K562 (cell line): ENCODE results near the gene COL25A1. TPM values are rescaled to one million over a fixed set of nuclear protein-coding genes. Genes with fewer than 3 reads are reported as not detected.
A peak's percentile ranks its signal among the peaks of the same experiment; 100 is the strongest.
"Not testable (repeated sequence)": the region's sequence is repeated elsewhere in the genome, so short reads cannot be mapped to it uniquely, and the experiment has no call there.

Experiments used
- ATAC-seq: fragments of 200-7000 bp; cut with Tn5 transposase; 3 replicates; pipeline ENCODE4 v1.9.1; 2020; ENCODE audit warnings: moderate library complexity
- BruUV-seq: library from RNA; stranded (reverse); fragments of 400-500 nt; replicated peaks from 2 replicates; lab custom pipeline; 2021; lab: Mats Ljungman, UMichigan
- CTCF ChIA-PET: fragments of 300-600 bp; formaldehyde crosslinking; extraction: SDS; loops from one replicate; lab custom pipeline; 2021; ENCODE audit warnings: low intra/inter-chr PET ratio; lab: Yijun Ruan, JAX
- POLR2A ChIA-PET: fragments of 300-600, 350-650 bp; sonication (Branson Sonifier 250); formaldehyde crosslinking; extraction: SDS; loops from one replicate; lab custom pipeline; 2021; ENCODE audit warnings: antibody characterized with exemption, inconsistent platforms; lab: Yijun Ruan, JAX
- DNase-seq, 4 experiments: peaks; one replicate each; pipeline versions ENCODE4 v3.0.0 to v3.0.0-alpha.2; 2011 to 2018; ENCODE audit warnings: low spot score in 3 of 4, mixed read lengths in 3 of 4; ENCODE audit errors: extremely low read depth in 1 of 4
- FAIRE-seq: peaks from 2 replicates; lab custom pipeline; 2011; peaks lifted over from hg19 to GRCh38; lab: Jason Lieb, UNC
- H2AFZ ChIP-seq: 2 replicates; pipeline ENCODE4 v1.6.0; 2011; ENCODE audit warnings: low read depth, low read length, control low read depth, inconsistent platforms
- H3K27ac ChIP-seq: fragments of 200-600 bp; 3 replicates; pipeline ENCODE4 v1.8.0; 2011; ENCODE audit warnings: low read depth, mild to moderate bottlenecking, control low read depth, inconsistent platforms, low read length, moderate library complexity, mixed read lengths; ENCODE audit errors: extremely low read depth
- H3K27me3 ChIP-seq, 2 experiments: fragments of 300-600 bp in 1 of 2; 2 replicates in 1 of 2; 3 replicates in 1 of 2; pipeline versions ENCODE4 v1.6.0 to v1.8.0; 2011; ENCODE audit warnings: inconsistent platforms in 2 of 2, low read length in 2 of 2, mild to moderate bottlenecking in 1 of 2, mixed read lengths in 1 of 2, moderate library complexity in 1 of 2; ENCODE audit not compliant: control insufficient read depth in 2 of 2, insufficient read depth in 2 of 2
- H3K36me3 ChIP-seq: fragments of 300-600 bp; 3 replicates; pipeline ENCODE4 v1.8.0; 2011; ENCODE audit warnings: mild to moderate bottlenecking, low read length, inconsistent platforms; ENCODE audit not compliant: control insufficient read depth, insufficient read depth
- H3K4me1 ChIP-seq, 2 experiments: fragments of 200-600 bp in 1 of 2; replicated peaks in 1 of 2; 2 replicates in 1 of 2; 3 replicates in 1 of 2; pipeline versions ENCODE4 v1.5.1 to v1.8.0; 2011; ENCODE audit warnings: inconsistent platforms in 2 of 2, low read length in 2 of 2, mild to moderate bottlenecking in 1 of 2, mixed read lengths in 1 of 2, moderate library complexity in 1 of 2; ENCODE audit not compliant: control insufficient read depth in 2 of 2, insufficient read depth in 2 of 2
- H3K4me2 ChIP-seq: 2 replicates; pipeline ENCODE4 v1.6.1; 2011; ENCODE audit warnings: low read length, control low read depth, inconsistent platforms, mixed read lengths; ENCODE audit not compliant: insufficient read depth
- H3K4me3 ChIP-seq: fragments of 200-600 bp; sonication (generic), shearing (Covaris generic); 2 replicates; pipeline ENCODE4 v1.5.1; 2016; ENCODE audit warnings: control low read depth, inconsistent platforms
- H3K79me2 ChIP-seq: fragments of 200-600 bp; 3 replicates; pipeline ENCODE4 v1.8.0; 2011; ENCODE audit warnings: low read length, inconsistent platforms; ENCODE audit not compliant: control insufficient read depth, insufficient read depth
- H3K9ac ChIP-seq, 2 experiments: 2 replicates each; pipeline versions ENCODE4 v1.6.0 to v1.6.1; 2011; ENCODE audit warnings: low read depth in 2 of 2, low read length in 2 of 2, control low read depth in 1 of 2, inconsistent platforms in 1 of 2, mild to moderate bottlenecking in 1 of 2, mixed read lengths in 1 of 2; ENCODE audit not compliant: insufficient read depth in 1 of 2
- H3K9me1 ChIP-seq: one replicate; pipeline ENCODE4 v1.6.0; 2011; ENCODE audit warnings: inconsistent platforms, mild to moderate bottlenecking, low read length, moderate library complexity; ENCODE audit not compliant: control insufficient read depth, insufficient read depth
- H3K9me3 ChIP-seq: replicated peaks from 2 replicates; pipeline ENCODE4 v1.5.1; 2011; ENCODE audit warnings: low read depth, low read length, inconsistent platforms; ENCODE audit not compliant: control insufficient read depth, insufficient read depth
- H4K20me1 ChIP-seq: replicated peaks from 2 replicates; pipeline ENCODE4 v1.6.1; 2011; ENCODE audit warnings: low read length, inconsistent platforms, mixed read lengths; ENCODE audit not compliant: control insufficient read depth, insufficient read depth
- BCOR ChIP-seq: fragments of 450-650 bp; IDR thresholded peaks from 2 replicates; pipeline ENCODE4 v1.6.1; 2016
- GTF2E2 ChIP-seq: fragments of 200-800 bp; sonication (Bioruptor generic); IDR thresholded peaks from 2 replicates; pipeline ENCODE4 v1.6.1; 2016; ENCODE audit warnings: missing genetic modification characterization, missing compliant biosample characterization
- HEY1 ChIP-seq: fragments of 250-450 bp; sonication (Bioruptor Pico); IDR thresholded peaks from 2 replicates; pipeline ENCODE4 v1.5.0; 2020; ENCODE audit warnings: mild to moderate bottlenecking, moderate library complexity, borderline replicate concordance
- IRF9 ChIP-seq: fragments of 450-650 bp; IDR thresholded peaks from 2 replicates; pipeline ENCODE4 v1.6.1; 2016; ENCODE audit warnings: missing biosample characterization, missing genetic modification characterization
- KDM1A ChIP-seq, 2 experiments: fragments of 450-650 bp; IDR thresholded peaks; 2 replicates each; pipeline ENCODE4 v1.6.1; 2016; ENCODE audit warnings: mild to moderate bottlenecking in 2 of 2
- NCOA2 ChIP-seq, 2 experiments: fragments of 450-650 bp; IDR thresholded peaks; 2 replicates each; pipeline ENCODE4 v1.6.1; 2018; ENCODE audit warnings: mild to moderate bottlenecking in 2 of 2, moderate library complexity in 1 of 2; ENCODE audit not compliant: partially characterized antibody in 2 of 2
- NFRKB ChIP-seq: fragments of 450-650 bp; IDR thresholded peaks from 2 replicates; pipeline ENCODE4 v1.6.1; 2016; ENCODE audit warnings: low read depth
- RBM25 ChIP-seq: fragments of 200-400 bp; formaldehyde crosslinking; IDR thresholded peaks from 2 replicates; pipeline ENCODE4 v1.6.1; 2018; ENCODE audit warnings: low read length, low read depth, moderate library complexity; ENCODE audit not compliant: severe bottlenecking
- SAFB ChIP-seq: fragments of 200-400 bp; formaldehyde crosslinking; IDR thresholded peaks from 2 replicates; pipeline ENCODE4 v1.6.1; 2017; ENCODE audit warnings: low read depth, low read length, borderline replicate concordance
- SP1 ChIP-seq: sonication (generic); formaldehyde crosslinking; IDR thresholded peaks from 2 replicates; pipeline ENCODE4 v1.8.1; 2022; ENCODE audit warnings: mild to moderate bottlenecking, missing genetic modification reagents
- TAL1 ChIP-seq: fragments of 450-650 bp; IDR thresholded peaks from 2 replicates; pipeline ENCODE4 v1.6.1; 2016; ENCODE audit warnings: mild to moderate bottlenecking
- TEAD4 ChIP-seq, 2 experiments: sonication (generic) in 1 of 2; formaldehyde crosslinking in 1 of 2; IDR thresholded peaks; 2 replicates each; pipeline versions ENCODE4 v1.6.1 to v1.8.0; 2012 to 2022; ENCODE audit warnings: borderline replicate concordance in 1 of 2, inconsistent platforms in 1 of 2, low read length in 1 of 2, mild to moderate bottlenecking in 1 of 2, missing genetic modification reagents in 1 of 2
- ZBED1 ChIP-seq: IDR thresholded peaks from 2 replicates; pipeline ENCODE4 v1.6.1; 2014
- ZNF146 ChIP-seq: IDR thresholded peaks from one replicate; pipeline ENCODE4 v1.6.1; 2018; ENCODE audit warnings: missing compliant biosample characterization; ENCODE audit not compliant: unreplicated experiment
- ZNF23 ChIP-seq: fragments of 250-450 bp; sonication (Bioruptor Pico); IDR thresholded peaks from 2 replicates; pipeline ENCODE4 v1.4.0; 2020; ENCODE audit warnings: mild to moderate bottlenecking
- ZNF584 ChIP-seq: fragments of 200-800 bp; sonication (Bioruptor generic); IDR thresholded peaks from 2 replicates; pipeline ENCODE4 v1.6.1; 2016; ENCODE audit warnings: low read depth, mild to moderate bottlenecking, missing genetic modification characterization, missing compliant biosample characterization
- ZNF644 ChIP-seq: fragments of 200-800 bp; sonication (Bioruptor generic); IDR thresholded peaks from 2 replicates; pipeline ENCODE4 v1.6.1; 2016; ENCODE audit warnings: low read depth, missing genetic modification characterization, missing compliant biosample characterization
- WGBS: fragments of 100-300 bp; shearing (Covaris generic); methylation state at CpG from one replicate; pipeline ENCODE4 v1.1.6; 2016; ENCODE audit warnings: low coverage, mixed read lengths; ENCODE audit not compliant: insufficient coverage; ENCODE audit errors: missing lambda C conversion rate; 5-methylcytosine and 5-hydroxymethylcytosine counted together
- in situ Hi-C: fragments of 300-500 bp; cut with MboI; formaldehyde crosslinking; loops from 4 replicates; pipeline ENCODE4 v1.15.0; 2018; ENCODE audit warnings: inconsistent platforms, mixed read lengths
- intact Hi-C: fragments of 100-400 bp; cut with micrococcal nuclease; formaldehyde crosslinking; loops from 2 replicates; pipeline ENCODE4 v1.14.2; 2022
- polyA plus RNA-seq, 8 experiments: library from polyadenylated mRNA; depleted of rRNA in 4 of 8; stranded (reverse) in 5 of 8; unstranded in 3 of 8; fragments of >200 nt; fragmentation: Nextera tagmentation in 2 of 8; fragmentation: Illumina TruSeq in 1 of 8; extraction: Ambion mirVana in 2 of 8; extraction: Trizol in 1 of 8; gene quantifications; 2 replicates each; pipeline versions ENCODE4 v1.2.1 to v1.2.3, GENCODE V29; 2011 to 2014; ENCODE audit warnings: inconsistent platforms in 1 of 8, missing spikeins in 1 of 8
- total RNA-seq, 7 experiments: library from RNA; depleted of rRNA in 6 of 7; stranded (reverse); fragments of >200 nt in 6 of 7; fragmentation: Illumina TruSeq in 2 of 7; extraction: Trizol in 2 of 7; gene quantifications; 2 replicates each; pipeline versions ENCODE4 v1.2.1 to v1.2.3, GENCODE V29; 2011 to 2021; ENCODE audit warnings: low replicate concordance in 1 of 7

The COL25A1 gene
- total and polyA plus RNA-seq, 9 of the 15 experiments (the other 6 are each of a cell fraction or from before 2014, with no cell fraction given), result 0.03 to 0.62 (median 0.27) TPM

DNA sequence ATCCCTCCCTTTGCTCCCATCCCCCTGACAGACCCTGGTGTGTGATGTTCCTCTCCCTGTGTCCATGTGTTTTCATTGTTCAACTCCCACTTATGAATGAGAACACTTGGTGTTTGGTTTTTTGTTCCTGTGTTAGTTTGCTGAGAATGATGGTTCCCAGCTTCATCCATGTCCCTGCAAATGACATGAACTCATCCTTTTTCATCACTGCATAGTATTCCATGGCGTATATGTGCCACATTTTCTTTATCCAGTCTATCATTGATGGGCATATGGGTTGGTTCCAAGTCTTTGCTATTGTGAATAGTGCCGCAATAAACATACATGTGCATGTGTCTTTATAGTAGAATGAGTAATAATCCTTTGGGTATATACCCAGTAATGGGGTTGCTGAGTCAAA, 164.3 kb downstream of the COL25A1 start:
- H3K4me2 ChIP-seq, CTCF ChIA-PET, FAIRE-seq, DNase-seq, BruUV-seq, H3K79me2 ChIP-seq, H3K9ac ChIP-seq, H3K27ac ChIP-seq, in situ Hi-C loops, H4K20me1 ChIP-seq, ATAC-seq, H3K9me1 ChIP-seq, H2AFZ ChIP-seq, POLR2A ChIA-PET, H3K27me3 ChIP-seq, H3K4me3 ChIP-seq, H3K36me3 ChIP-seq, H3K9me3 ChIP-seq: not testable (repeated sequence)
- peak; percentile 97 for TF ChIP-seq ZNF146 (CRISPR knock-in tag)
- TF ChIP-seq KDM1A (IDR thresholded peaks at IDR 0.05), result peak; percentile 11 to 40; a peak in 1 of 4 replicates
- peak; percentile 69; the same call in 1 of the 2 replicates for TF ChIP-seq BCOR
- peak; percentile 69 for TF ChIP-seq RBM25
- peaks cover 4 to 13% of the 10 kb centered on the region in 2 experiments; a peak in 3 of 5 replicates for H3K4me1 ChIP-seq
- WGBS, result 82% methylated on average over 2 of the region's 2 CpGs
- intact Hi-C loops, result loop anchor here (10.0 kb wide), 1 partner anchor 303 kb away; no protein-coding TSS in a partner anchor

GRCh38 chr4:109134921-109135320, 167.5 kb downstream of the COL25A1 start:
- Histone ChIP-seq H3K4me2 (no peak overlapping the region), H3K4me3 (no peak overlapping the region), H3K9ac (0 out of 4 replicates have a peak overlapping the region, but pooled peaks of 1 of the 2 experiments have one; percentile 11), H4K20me1 (no peaks in the 10 kb centered on the region), H3K27ac (peak overlapping the region; percentile 51; the same call in 2 of the 3 replicates), H3K27me3 (no peaks in the 10 kb centered on the region), H3K79me2 (no peaks in the 10 kb centered on the region), H3K4me1 (peaks cover 8 to 26% of the 10 kb centered on the region in 2 experiments; a peak in 4 of 5 replicates), H3K36me3 (no peaks in the 10 kb centered on the region), H3K9me3 (no peaks in the 10 kb centered on the region), H2AFZ (peak overlapping the region; percentile 76; the same call in 1 of the 2 replicates), H3K9me1 (no peaks in the 10 kb centered on the region)
- ATAC-seq (peak; percentile 76), DNase-seq (peak; percentile 26 to 73 (median 47)), FAIRE-seq (no peak)
- in situ Hi-C loops (no loop called here), intact Hi-C loops (loop anchor here (5.0 to 10.0 kb wide), 2 partner anchors 157 to 300 kb away; no protein-coding TSS in a partner anchor)
- ChIA-PET CTCF (no interaction called here), POLR2A (interaction anchor here (1.4 kb wide), 1 partner anchor 9 kb away, joined by 4 read pairs; no protein-coding TSS in a partner anchor)
- BruUV-seq, result no TSS peak
- TF ChIP-seq NCOA2 (IDR thresholded peaks at IDR 0.05; ENCODE audit: partially characterized antibody in 2 of 2), result no peak
- TF ChIP-seq NFRKB, result no peak
- TF ChIP-seq ZNF584, result no peak
- TF ChIP-seq GTF2E2 (tag), result no peak
- TF ChIP-seq ZBED1, result no peak
- TF ChIP-seq ZNF23 (CRISPR knock-in tag), result no peak
- TF ChIP-seq ZNF644 (tag), result no peak
- TF ChIP-seq IRF9 (tag), result no peak
- TF ChIP-seq TAL1, result peak; percentile 66
- TF ChIP-seq TEAD4 (IDR thresholded peaks at IDR 0.05; ENCODE audit: low read length), result peak; percentile 48; the same call in 1 of the 2 replicates
- TF ChIP-seq TEAD4 (CRISPR knock-in tag; IDR thresholded peaks at IDR 0.05; ENCODE audit: borderline replicate concordance), result no peak
- no peak for TF ChIP-seq SP1
- no peak for TF ChIP-seq HEY1
- no peak for TF ChIP-seq SAFB
